T-cell (primary cell): ENCODE measurements around the gene CLEC16A. TPM values are rescaled to one million over a fixed set of nuclear protein-coding genes. Genes with fewer than 3 reads are reported as not detected.

Experiments
- ATAC-seq, 4 experiments: fragments of 200-7000 bp in 3 of 4; fragments of 150-1000 bp in 1 of 4; cut with Tn5 transposase; replicated peaks in 1 of 4; 1 replicate in 3 of 4; 2 replicates in 1 of 4; pipeline ENCODE4 v1.10.0; 2021; ENCODE audit warnings: moderate library complexity in 3 of 4, mild to moderate bottlenecking in 2 of 4, moderate number of reproducible peaks in 1 of 4
- CTCF ChIA-PET, 2 donors: fragments of 300-600 bp; sonication (Branson Sonifier 250); formaldehyde crosslinking; loops; one replicate each; lab custom pipeline; 2022; ENCODE audit warnings: antibody characterized with exemption in 2 of 2; lab: Charles Lee
- POLR2A ChIA-PET, 2 donors: fragments of 300-600 bp; sonication (Branson Sonifier 250); formaldehyde crosslinking; loops; one replicate each; lab custom pipeline; 2022; ENCODE audit warnings: antibody characterized with exemption in 2 of 2; lab: Charles Lee
- DNase-seq, 35 experiments: peaks; one replicate each; pipeline versions ENCODE4 v3.0.0 to v3.0.0-alpha.2; 2013 to 2023
- H3K27ac ChIP-seq: one replicate; pipeline ENCODE4 v1.5.1; 2013; ENCODE audit warnings: low read length
- H3K27me3 ChIP-seq, 2 experiments: replicated peaks in 1 of 2; 1 replicate in 1 of 2; 2 replicates in 1 of 2; pipeline versions ENCODE4 v1.6.1 to v1.7.0; 2013; ENCODE audit warnings: low read length in 1 of 2, mixed read lengths in 1 of 2; ENCODE audit not compliant: control insufficient read depth in 2 of 2, insufficient read depth in 2 of 2; ENCODE audit errors: extremely low read depth in 1 of 2
- H3K36me3 ChIP-seq, 2 donors: 1 replicate in 1 of 2; 2 replicates in 1 of 2; pipeline versions ENCODE4 v1.6.1 to v1.7.0; 2013; ENCODE audit warnings: low read length in 1 of 2; ENCODE audit not compliant: control insufficient read depth in 2 of 2, insufficient read depth in 1 of 2; ENCODE audit errors: extremely low read depth in 1 of 2
- H3K4me1 ChIP-seq, 2 experiments: 1 replicate in 1 of 2; 2 replicates in 1 of 2; pipeline versions ENCODE4 v1.6.1 to v1.7.0; 2013; ENCODE audit warnings: low read length in 2 of 2, mixed read lengths in 1 of 2; ENCODE audit not compliant: insufficient read depth in 2 of 2, control insufficient read depth in 1 of 2; ENCODE audit errors: extremely low read depth in 1 of 2
- H3K4me3 ChIP-seq, 2 donors: 1 replicate in 1 of 2; 2 replicates in 1 of 2; pipeline versions ENCODE4 v1.5.1 to v1.7.0; 2013; ENCODE audit warnings: mild to moderate bottlenecking in 2 of 2, low read length in 1 of 2, moderate library complexity in 1 of 2; ENCODE audit not compliant: control insufficient read depth in 1 of 2; ENCODE audit errors: extremely low read depth in 1 of 2
- H3K9me3 ChIP-seq: 2 replicates; pipeline ENCODE4 v1.7.0; 2013
- H3K27ac Mint-ChIP-seq, 2 donors: one replicate each; pipeline ENCODE4 v1.8.0; 2020 to 2021; ENCODE audit warnings: mild to moderate bottlenecking in 2 of 2, mixed read lengths in 2 of 2
- H3K27me3 Mint-ChIP-seq, 2 donors: one replicate each; pipeline ENCODE4 v1.8.0; 2021 to 2022; ENCODE audit warnings: mixed read lengths in 2 of 2
- H3K36me3 Mint-ChIP-seq: one replicate; pipeline ENCODE4 v1.8.0; 2021; ENCODE audit warnings: mixed read lengths
- H3K4me1 Mint-ChIP-seq, 3 donors: one replicate each; pipeline ENCODE4 v1.8.0; 2020 to 2022; ENCODE audit warnings: mixed read lengths in 3 of 3, mild to moderate bottlenecking in 1 of 3
- H3K4me3 Mint-ChIP-seq, 3 donors: one replicate each; pipeline ENCODE4 v1.8.0; 2020 to 2022; ENCODE audit warnings: mild to moderate bottlenecking in 3 of 3, mixed read lengths in 3 of 3, moderate library complexity in 3 of 3
- H3K9me3 Mint-ChIP-seq, 3 donors: one replicate each; pipeline ENCODE4 v1.8.0; 2020 to 2022; ENCODE audit warnings: mixed read lengths in 3 of 3
- WGBS: methylation state at CpG from one replicate; pipeline ENCODE4 v1.1.5; 2013; ENCODE audit warnings: missing lambda C conversion rate; ENCODE audit not compliant: insufficient coverage; 5-methylcytosine and 5-hydroxymethylcytosine counted together
- total RNA-seq, 35 experiments: library from RNA in 6 of 35; stranded (reverse) in 6 of 35; fragments of 120-200 nt in 1 of 35; gene quantifications; one replicate each; pipeline versions ENCODE4 v1.2.1 to v1.2.4 and lab custom pipeline; 2013 to 2026

Gene CLEC16A
- total RNA-seq, 5 donors from 2014 or later (not counting 1 experiment from before 2014, with no cell fraction given): 27.4 to 34.6 (median 28.7) TPM

- ATAC-seq (no peak), DNase-seq (no peak)
- CTCF ChIA-PET: no interaction called here
- Mint-ChIP-seq H3K9me3 (no peaks in the 10 kb centered on the region), H3K4me3 (no peak overlapping the region), H3K36me3 (peaks cover 32% of the 10 kb centered on the region), H3K4me1 (peaks cover 4 to 11% (median 8%) of the 10 kb centered on the region in 3 donors), H3K27ac (no peak overlapping the region), H3K27me3 (no peaks in the 10 kb centered on the region)
- POLR2A ChIA-PET: no interaction called here
- Histone ChIP-seq H3K27ac (no peak overlapping the region), H3K4me1 (peaks cover 3 to 9% of the 10 kb centered on the region in 2 experiments), H3K4me3 (no peak overlapping the region), H3K27me3 (no peaks in the 10 kb centered on the region), H3K36me3 (peaks cover 0 to 3% of the 10 kb centered on the region in 2 donors), H3K9me3 (no peaks in the 10 kb centered on the region)
- 100% methylated on average over 6 of the region's 7 CpGs for WGBS
Observed at GRCh38 chr16:11145819-11146211, 201.5 kb downstream of the CLEC16A start.

GRCh38 chr16:11147033-11147753 is 202.8 kb downstream of the CLEC16A start:
- peaks cover 37% of the 10 kb centered on the region for H3K36me3 Mint-ChIP-seq
- H3K4me1 ChIP-seq: no peaks in the 10 kb centered on the region
- 88% methylated on average over 6 of the region's 9 CpGs for WGBS
- ATAC-seq (no peak), DNase-seq (no peak)
- no peaks in the 10 kb centered on the region for H3K27me3 ChIP-seq
- H3K27me3 Mint-ChIP-seq: no peaks in the 10 kb centered on the region
- POLR2A ChIA-PET: no interaction called here
- no peak overlapping the region for H3K4me3 Mint-ChIP-seq
- peaks cover 0 to 3% of the 10 kb centered on the region in 2 donors for H3K36me3 ChIP-seq
- H3K9me3 Mint-ChIP-seq: no peaks in the 10 kb centered on the region
- H3K9me3 ChIP-seq: no peaks in the 10 kb centered on the region
- peaks cover 0 to 19% (median 5%) of the 10 kb centered on the region in 3 donors for H3K4me1 Mint-ChIP-seq
- H3K27ac ChIP-seq: no peak overlapping the region
- H3K4me3 ChIP-seq: no peak overlapping the region
- H3K27ac Mint-ChIP-seq: no peak overlapping the region
- CTCF ChIA-PET: no interaction called here

GRCh38 chr16:11147754-11148444 is 203.5 kb downstream of the CLEC16A start:
- CTCF ChIA-PET: no interaction called here
- ATAC-seq (no peak), DNase-seq (no peak)
- 100% methylated on average over 3 of the region's 8 CpGs for WGBS
- Histone ChIP-seq H3K4me1 (no peaks in the 10 kb centered on the region), H3K9me3 (no peaks in the 10 kb centered on the region), H3K27me3 (no peaks in the 10 kb centered on the region), H3K4me3 (no peak overlapping the region), H3K36me3 (peaks cover 0 to 3% of the 10 kb centered on the region in 2 donors), H3K27ac (no peak overlapping the region)
- H3K9me3 Mint-ChIP-seq: no peaks in the 10 kb centered on the region
- H3K27ac Mint-ChIP-seq: no peak overlapping the region
- no peak overlapping the region for H3K4me3 Mint-ChIP-seq
- peaks cover 37% of the 10 kb centered on the region for H3K36me3 Mint-ChIP-seq
- POLR2A ChIA-PET: no interaction called here
- no peaks in the 10 kb centered on the region for H3K27me3 Mint-ChIP-seq
- peaks cover 3 to 24% (median 4%) of the 10 kb centered on the region in 3 donors for H3K4me1 Mint-ChIP-seq

GRCh38 chr16:11149011-11149616 is 204.8 kb downstream of the CLEC16A start:
- H3K4me3 Mint-ChIP-seq: no peak overlapping the region
- H3K4me1 ChIP-seq: no peaks in the 10 kb centered on the region
- no peak overlapping the region for H3K27ac Mint-ChIP-seq
- DNase-seq (no peak), ATAC-seq (no peak)
- H3K27ac ChIP-seq: no peak overlapping the region
- H3K36me3 Mint-ChIP-seq: peaks cover 37% of the 10 kb centered on the region
- no peak overlapping the region for H3K4me3 ChIP-seq
- no peaks in the 10 kb centered on the region for H3K9me3 ChIP-seq
- POLR2A ChIA-PET: no interaction called here
- CTCF ChIA-PET: interaction anchor here (0.6 to 1.2 kb wide), 2 partner anchors 20 to 187 kb away, joined by 3 to 4 read pairs; no protein-coding TSS in a partner anchor
- 100% methylated on average over 1 of the region's 5 CpGs for WGBS
- H3K9me3 Mint-ChIP-seq: no peaks in the 10 kb centered on the region
- H3K27me3 Mint-ChIP-seq: no peaks in the 10 kb centered on the region
- no peaks in the 10 kb centered on the region for H3K27me3 ChIP-seq
- H3K4me1 Mint-ChIP-seq: peaks cover 4 to 25% (median 4%) of the 10 kb centered on the region in 3 donors
- peaks cover 0 to 3% of the 10 kb centered on the region in 2 donors for H3K36me3 ChIP-seq

- Histone ChIP-seq H3K36me3 (peaks cover 0 to 3% of the 10 kb centered on the region in 2 donors), H3K9me3 (no peaks in the 10 kb centered on the region), H3K4me3 (no peak overlapping the region), H3K27ac (no peak overlapping the region), H3K27me3 (no peaks in the 10 kb centered on the region), H3K4me1 (no peaks in the 10 kb centered on the region)
- POLR2A ChIA-PET: no interaction called here
- WGBS: 92% methylated on average over 5 of the region's 5 CpGs
- ATAC-seq (no peak), DNase-seq (no peak)
- H3K4me1 Mint-ChIP-seq: peaks cover 4 to 25% (median 4%) of the 10 kb centered on the region in 3 donors
- no peak overlapping the region for H3K4me3 Mint-ChIP-seq
- H3K9me3 Mint-ChIP-seq: no peaks in the 10 kb centered on the region
- H3K36me3 Mint-ChIP-seq: peaks cover 37% of the 10 kb centered on the region
- H3K27ac Mint-ChIP-seq: no peak overlapping the region
- CTCF ChIA-PET: no interaction called here
- H3K27me3 Mint-ChIP-seq: no peaks in the 10 kb centered on the region
Observed at GRCh38 chr16:11150190-11150589, 205.8 kb downstream of the CLEC16A start.

- 100% methylated on average over 7 of the region's 9 CpGs for WGBS
- Histone ChIP-seq H3K27me3 (no peaks in the 10 kb centered on the region), H3K27ac (no peak overlapping the region), H3K36me3 (peaks cover 0 to 3% of the 10 kb centered on the region in 2 donors), H3K4me3 (no peak overlapping the region), H3K9me3 (no peaks in the 10 kb centered on the region), H3K4me1 (no peaks in the 10 kb centered on the region)
- H3K4me3 Mint-ChIP-seq: no peak overlapping the region
- ATAC-seq (no peak), DNase-seq (no peak)
- H3K9me3 Mint-ChIP-seq: no peaks in the 10 kb centered on the region
- ChIA-PET CTCF (no interaction called here), POLR2A (no interaction called here)
- H3K4me1 Mint-ChIP-seq: peaks cover 6 to 25% (median 10%) of the 10 kb centered on the region in 3 donors
- no peak overlapping the region for H3K27ac Mint-ChIP-seq
- H3K27me3 Mint-ChIP-seq: no peaks in the 10 kb centered on the region
- H3K36me3 Mint-ChIP-seq: peaks cover 34% of the 10 kb centered on the region
Observed at GRCh38 chr16:11151156-11151884, 207.0 kb downstream of the CLEC16A start.
